ENCODE data around the gene IMPDH1. TPM values are rescaled to one million over a fixed set of nuclear protein-coding genes. Genes with fewer than 3 reads are reported as not detected.

The IMPDH1 gene
- total and polyA plus RNA-seq, 9 of the 15 experiments (the other 6 are each of a cell fraction or from before 2014, with no cell fraction given), result 0.80 to 118 (median 64.3) TPM

DNA sequence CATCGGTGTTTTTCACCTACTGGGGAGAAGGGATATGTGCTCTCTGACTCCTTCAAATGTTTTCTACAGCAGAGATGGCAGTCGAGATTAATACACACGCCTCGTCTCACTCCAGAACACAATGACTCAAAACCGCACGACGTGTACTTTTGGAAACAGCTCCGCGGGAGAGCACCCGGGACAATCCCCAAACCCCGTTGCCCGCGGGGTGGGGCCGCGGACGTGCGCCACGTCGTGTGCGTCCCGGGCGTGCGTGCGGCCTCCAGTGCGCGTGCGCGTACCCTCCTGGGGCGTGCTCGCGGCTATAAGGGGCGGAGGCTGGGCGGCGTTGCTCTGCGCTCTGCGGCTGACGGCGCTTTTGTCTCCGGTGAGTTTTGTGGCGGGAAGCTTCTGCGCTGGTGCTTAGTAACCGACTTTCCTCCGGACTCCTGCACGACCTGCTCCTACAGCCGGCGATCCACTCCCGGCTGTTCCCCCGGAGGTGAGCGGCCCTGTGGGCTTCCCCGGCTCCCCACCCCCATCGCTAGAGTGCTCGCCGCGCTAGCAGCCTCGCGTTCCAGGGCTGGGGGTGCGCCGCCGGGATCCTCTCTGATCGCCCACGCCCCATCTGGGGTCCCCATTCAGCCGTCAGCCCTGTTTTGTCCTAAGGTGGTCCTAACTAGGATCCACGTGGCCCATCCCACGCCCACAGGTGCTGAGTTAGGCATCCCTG lies 45.9 kb upstream of the IMPDH1 start, which contains the start of gene HILPDA (continued):
- TF ChIP-seq, protein P1, sequence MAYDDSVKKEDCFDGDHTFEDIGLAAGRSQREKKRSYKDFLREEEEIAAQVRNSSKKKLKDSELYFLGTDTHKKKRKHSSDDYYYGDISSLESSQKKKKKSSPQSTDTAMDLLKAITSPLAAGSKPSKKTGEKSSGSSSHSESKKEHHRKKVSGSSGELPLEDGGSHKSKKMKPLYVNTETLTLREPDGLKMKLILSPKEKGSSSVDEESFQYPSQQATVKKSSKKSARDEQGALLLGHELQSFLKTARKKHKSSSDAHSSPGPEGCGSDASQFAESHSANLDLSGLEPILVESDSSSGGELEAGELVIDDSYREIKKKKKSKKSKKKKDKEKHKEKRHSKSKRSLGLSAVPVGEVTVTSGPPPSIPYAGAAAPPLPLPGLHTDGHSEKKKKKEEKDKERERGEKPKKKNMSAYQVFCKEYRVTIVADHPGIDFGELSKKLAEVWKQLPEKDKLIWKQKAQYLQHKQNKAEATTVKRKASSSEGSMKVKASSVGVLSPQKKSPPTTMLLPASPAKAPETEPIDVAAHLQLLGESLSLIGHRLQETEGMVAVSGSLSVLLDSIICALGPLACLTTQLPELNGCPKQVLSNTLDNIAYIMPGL (CRISPR knock-in tag; IDR thresholded peaks at IDR 0.05), result peak; percentile 75; the same call in 1 of the 2 replicates
- TF ChIP-seq MTA3 (IDR thresholded peaks at IDR 0.05; ENCODE audit: borderline replicate concordance) (peak; percentile 92), RBM14 (IDR thresholded peaks at IDR 0.05; ENCODE audit: borderline replicate concordance, insufficient read depth, low read depth, low read length) (no peak), GATA2 (CRISPR knock-in tag; IDR thresholded peaks at IDR 0.05) (peak; percentile 95), ZKSCAN1 (IDR thresholded peaks at IDR 0.05; ENCODE audit: low read depth, low read length) (0 out of 2 replicates have a peak, but pooled peaks have one; percentile 25), ZNF57 (CRISPR knock-in tag; IDR thresholded peaks at IDR 0.05) (no peak), MEF2A (IDR thresholded peaks at IDR 0.05; ENCODE audit: control insufficient read depth, low read depth, low read length) (no peak), TEAD2 (tag; IDR thresholded peaks at IDR 0.05) (no peak), ZNF212 (CRISPR knock-in tag; IDR thresholded peaks at IDR 0.05) (no peak), HDGF (IDR thresholded peaks at IDR 0.05) (0 out of 2 replicates have a peak, but pooled peaks have one; percentile 22), RHOXF2B (CRISPR knock-in tag; conservative IDR thresholded peaks at IDR 0.05) (no peak), LEF1 (IDR thresholded peaks at IDR 0.05) (peak; percentile 63; the same call in 1 of the 2 replicates), YBX1 (IDR thresholded peaks at IDR 0.05) (no peak), MAFK (IDR thresholded peaks at IDR 0.05; ENCODE audit: low read length) (no peak), RCOR1 (IDR thresholded peaks at IDR 0.05; ENCODE audit: borderline replicate concordance in 1 of 2, low read depth in 2 of 2, low read length in 2 of 2) (peak in 1 of 2 experiments; percentile 80; a peak in 2 of 4 replicates), KLF1 (tag; IDR thresholded peaks at IDR 0.05) (peak; percentile 72; the same call in 1 of the 2 replicates), HMGN3 (IDR thresholded peaks at IDR 0.05; ENCODE audit: borderline replicate concordance, extremely low read depth, insufficient read length, low read depth, low read length) (peak; percentile 99), HNRNPLL (IDR thresholded peaks at IDR 0.05; ENCODE audit: low read depth, low read length, poor library complexity, severe bottlenecking) (peak; percentile 90)
- TF ChIP-seq, protein P2, sequence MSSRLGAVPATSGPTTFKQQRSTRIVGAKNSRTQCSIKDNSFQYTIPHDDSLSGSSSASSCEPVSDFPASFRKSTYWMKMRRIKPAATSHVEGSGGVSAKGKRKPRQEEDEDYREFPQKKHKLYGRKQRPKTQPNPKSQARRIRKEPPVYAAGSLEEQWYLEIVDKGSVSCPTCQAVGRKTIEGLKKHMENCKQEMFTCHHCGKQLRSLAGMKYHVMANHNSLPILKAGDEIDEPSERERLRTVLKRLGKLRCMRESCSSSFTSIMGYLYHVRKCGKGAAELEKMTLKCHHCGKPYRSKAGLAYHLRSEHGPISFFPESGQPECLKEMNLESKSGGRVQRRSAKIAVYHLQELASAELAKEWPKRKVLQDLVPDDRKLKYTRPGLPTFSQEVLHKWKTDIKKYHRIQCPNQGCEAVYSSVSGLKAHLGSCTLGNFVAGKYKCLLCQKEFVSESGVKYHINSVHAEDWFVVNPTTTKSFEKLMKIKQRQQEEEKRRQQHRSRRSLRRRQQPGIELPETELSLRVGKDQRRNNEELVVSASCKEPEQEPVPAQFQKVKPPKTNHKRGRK (tag; IDR thresholded peaks at IDR 0.05), result no peak
- TF ChIP-seq, protein P3, sequence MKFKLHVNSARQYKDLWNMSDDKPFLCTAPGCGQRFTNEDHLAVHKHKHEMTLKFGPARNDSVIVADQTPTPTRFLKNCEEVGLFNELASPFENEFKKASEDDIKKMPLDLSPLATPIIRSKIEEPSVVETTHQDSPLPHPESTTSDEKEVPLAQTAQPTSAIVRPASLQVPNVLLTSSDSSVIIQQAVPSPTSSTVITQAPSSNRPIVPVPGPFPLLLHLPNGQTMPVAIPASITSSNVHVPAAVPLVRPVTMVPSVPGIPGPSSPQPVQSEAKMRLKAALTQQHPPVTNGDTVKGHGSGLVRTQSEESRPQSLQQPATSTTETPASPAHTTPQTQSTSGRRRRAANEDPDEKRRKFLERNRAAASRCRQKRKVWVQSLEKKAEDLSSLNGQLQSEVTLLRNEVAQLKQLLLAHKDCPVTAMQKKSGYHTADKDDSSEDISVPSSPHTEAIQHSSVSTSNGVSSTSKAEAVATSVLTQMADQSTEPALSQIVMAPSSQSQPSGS (CRISPR knock-in tag; IDR thresholded peaks at IDR 0.05), result no peak
- TF ChIP-seq, protein P4, sequence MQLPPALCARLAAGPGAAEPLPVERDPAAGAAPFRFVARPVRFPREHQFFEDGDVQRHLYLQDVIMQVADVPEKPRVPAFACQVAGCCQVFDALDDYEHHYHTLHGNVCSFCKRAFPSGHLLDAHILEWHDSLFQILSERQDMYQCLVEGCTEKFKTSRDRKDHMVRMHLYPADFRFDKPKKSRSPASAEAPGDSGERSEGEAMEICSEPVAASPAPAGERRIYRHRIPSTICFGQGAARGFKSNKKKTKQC (CRISPR knock-in tag; IDR thresholded peaks at IDR 0.05), result no peak; the same call in 1 of the 2 replicates
